ENCODE data around the gene SAFB. TPM values are rescaled to one million over a fixed set of nuclear protein-coding genes. Genes with fewer than 3 reads are reported as not detected.

SAFB gene
- polyA plus RNA-seq, 1 of the 3 experiments (the other 2 are of a cell fraction) = 90.0 TPM

GRCh38 chr19:5641171-5641570, 18.3 kb downstream of the SAFB start:
- Histone ChIP-seq H3K27me3 (ENCODE audit: insufficient read depth) (no peaks in the 10 kb centered on the region), H3K79me2 (ENCODE audit: insufficient read depth) (peaks cover 100% of the 10 kb centered on the region), H3K4me3 (ENCODE audit: low read depth in 2 of 2, low read length in 1 of 2) (no peak overlapping the region), H3F3A (replicated peaks; ENCODE audit: insufficient read depth) (peaks cover 13% of the 10 kb centered on the region), H3K36me3 (replicated peaks in 1 of 2; ENCODE audit: control insufficient read depth in 1 of 2, insufficient read depth in 2 of 2, low read length in 1 of 2) (peaks cover 39% of the 10 kb centered on the region in 2 experiments), H3K27ac (ENCODE audit: low read depth in 2 of 2, low read length in 1 of 2) (no peak overlapping the region), H3K9me3 (no peaks in the 10 kb centered on the region), H3K4me1 (ENCODE audit: control insufficient read depth in 1 of 2, insufficient read depth in 2 of 2, low read depth in 1 of 2, low read length in 1 of 2) (no peaks in the 10 kb centered on the region), H3K4me2 (no peak overlapping the region), H4K20me1 (ENCODE audit: insufficient read depth) (peaks cover 90% of the 10 kb centered on the region), H3K9me2 (no peaks in the 10 kb centered on the region), H2AFZ (ENCODE audit: low read depth) (no peak overlapping the region), H3K9ac (no peak overlapping the region)
- CTCF ChIA-PET = no interaction called here
- POLR2A ChIA-PET = no interaction called here
- no peak for DNase-seq
- no peak for TF ChIP-seq GATA2 (CRISPR knock-in tag; IDR thresholded peaks at IDR 0.05)
- TF ChIP-seq USF1 (IDR thresholded peaks at IDR 0.05; ENCODE audit: borderline replicate concordance, low read depth) = no peak
- TF ChIP-seq, protein P1, sequence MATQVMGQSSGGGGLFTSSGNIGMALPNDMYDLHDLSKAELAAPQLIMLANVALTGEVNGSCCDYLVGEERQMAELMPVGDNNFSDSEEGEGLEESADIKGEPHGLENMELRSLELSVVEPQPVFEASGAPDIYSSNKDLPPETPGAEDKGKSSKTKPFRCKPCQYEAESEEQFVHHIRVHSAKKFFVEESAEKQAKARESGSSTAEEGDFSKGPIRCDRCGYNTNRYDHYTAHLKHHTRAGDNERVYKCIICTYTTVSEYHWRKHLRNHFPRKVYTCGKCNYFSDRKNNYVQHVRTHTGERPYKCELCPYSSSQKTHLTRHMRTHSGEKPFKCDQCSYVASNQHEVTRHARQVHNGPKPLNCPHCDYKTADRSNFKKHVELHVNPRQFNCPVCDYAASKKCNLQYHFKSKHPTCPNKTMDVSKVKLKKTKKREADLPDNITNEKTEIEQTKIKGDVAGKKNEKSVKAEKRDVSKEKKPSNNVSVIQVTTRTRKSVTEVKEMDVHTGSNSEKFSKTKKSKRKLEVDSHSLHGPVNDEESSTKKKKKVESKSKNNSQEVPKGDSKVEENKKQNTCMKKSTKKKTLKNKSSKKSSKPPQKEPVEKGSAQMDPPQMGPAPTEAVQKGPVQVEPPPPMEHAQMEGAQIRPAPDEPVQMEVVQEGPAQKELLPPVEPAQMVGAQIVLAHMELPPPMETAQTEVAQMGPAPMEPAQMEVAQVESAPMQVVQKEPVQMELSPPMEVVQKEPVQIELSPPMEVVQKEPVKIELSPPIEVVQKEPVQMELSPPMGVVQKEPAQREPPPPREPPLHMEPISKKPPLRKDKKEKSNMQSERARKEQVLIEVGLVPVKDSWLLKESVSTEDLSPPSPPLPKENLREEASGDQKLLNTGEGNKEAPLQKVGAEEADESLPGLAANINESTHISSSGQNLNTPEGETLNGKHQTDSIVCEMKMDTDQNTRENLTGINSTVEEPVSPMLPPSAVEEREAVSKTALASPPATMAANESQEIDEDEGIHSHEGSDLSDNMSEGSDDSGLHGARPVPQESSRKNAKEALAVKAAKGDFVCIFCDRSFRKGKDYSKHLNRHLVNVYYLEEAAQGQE (IDR thresholded peaks at IDR 0.05; ENCODE audit: low read depth, low read length) = no peak
- TF ChIP-seq POLR2AphosphoS5 (IDR thresholded peaks at IDR 0.05; ENCODE audit: low read depth, low read length) = no peak
- no peak for TF ChIP-seq EZH2phosphoT487 (IDR thresholded peaks at IDR 0.05; ENCODE audit: borderline replicate concordance, low read depth)
- TF ChIP-seq RXRA (IDR thresholded peaks at IDR 0.05; ENCODE audit: borderline replicate concordance, low read depth) = no peak
- no peak for TF ChIP-seq SMC3 (IDR thresholded peaks at IDR 0.05; ENCODE audit: low read depth, low read length)
- no peak for TF ChIP-seq JUND (IDR thresholded peaks at IDR 0.05)
- TF ChIP-seq TAF1 (IDR thresholded peaks at IDR 0.05; ENCODE audit: borderline replicate concordance, low read depth, low read length) = no peak
- TF ChIP-seq TEAD4 (IDR thresholded peaks at IDR 0.05; ENCODE audit: borderline replicate concordance, insufficient read depth) = no peak
- no peak for TF ChIP-seq IRF3 (IDR thresholded peaks at IDR 0.05; ENCODE audit: low read depth, low read length)
- no peak for TF ChIP-seq YY1 (IDR thresholded peaks at IDR 0.05; ENCODE audit: low read depth)
- TF ChIP-seq, protein P2, sequence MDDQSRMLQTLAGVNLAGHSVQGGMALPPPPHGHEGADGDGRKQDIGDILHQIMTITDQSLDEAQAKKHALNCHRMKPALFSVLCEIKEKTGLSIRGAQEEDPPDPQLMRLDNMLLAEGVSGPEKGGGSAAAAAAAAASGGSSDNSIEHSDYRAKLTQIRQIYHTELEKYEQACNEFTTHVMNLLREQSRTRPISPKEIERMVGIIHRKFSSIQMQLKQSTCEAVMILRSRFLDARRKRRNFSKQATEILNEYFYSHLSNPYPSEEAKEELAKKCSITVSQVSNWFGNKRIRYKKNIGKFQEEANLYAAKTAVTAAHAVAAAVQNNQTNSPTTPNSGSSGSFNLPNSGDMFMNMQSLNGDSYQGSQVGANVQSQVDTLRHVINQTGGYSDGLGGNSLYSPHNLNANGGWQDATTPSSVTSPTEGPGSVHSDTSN (IDR thresholded peaks at IDR 0.05) = no peak
- TF ChIP-seq NRF1 (IDR thresholded peaks at IDR 0.05; ENCODE audit: low read depth, low read length) = no peak
- TF ChIP-seq MXI1 (IDR thresholded peaks at IDR 0.05; ENCODE audit: low read depth, low read length) = no peak
- TF ChIP-seq, protein P3, sequence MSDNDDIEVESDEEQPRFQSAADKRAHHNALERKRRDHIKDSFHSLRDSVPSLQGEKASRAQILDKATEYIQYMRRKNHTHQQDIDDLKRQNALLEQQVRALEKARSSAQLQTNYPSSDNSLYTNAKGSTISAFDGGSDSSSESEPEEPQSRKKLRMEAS (IDR thresholded peaks at IDR 0.05; ENCODE audit: low read depth) = no peak
- no peak for TF ChIP-seq RCOR1 (IDR thresholded peaks at IDR 0.05; ENCODE audit: low read length)
- TF ChIP-seq SIN3A (IDR thresholded peaks at IDR 0.05; ENCODE audit: borderline replicate concordance, low read depth, low read length) = no peak
- no peak for TF ChIP-seq NFIC (IDR thresholded peaks at IDR 0.05; ENCODE audit: borderline replicate concordance)
- no peak for TF ChIP-seq MEF2A (IDR thresholded peaks at IDR 0.05; ENCODE audit: borderline replicate concordance, low read depth)
- WGBS (ENCODE audit: low lambda C conversion rate) = 96% methylated on average over 4 of the region's 4 CpGs
